ENCODE data around the gene STX10.
"Not testable (repeated sequence)": the region's sequence is repeated elsewhere in the genome, so short reads cannot be mapped to it uniquely, and the experiment has no call there.

The STX10 gene

GRCh38 chr19:13173139-13173737 is 23.1 kb upstream of the STX10 start:
- Histone ChIP-seq H3K27me3 (replicated peaks) (no peaks in the 10 kb centered on the region), H3K4me3 (ENCODE audit: low read depth, low read length) (no peak overlapping the region), H3K36me3 (replicated peaks) (no peaks in the 10 kb centered on the region), H3K27ac (no peak overlapping the region)
- in situ Hi-C loops (cut with HindIII; ENCODE audit: low pct_ligation_motif_present, low sequenced_read_pairs) = no loop called here
- no peak for TF ChIP-seq CTCF (IDR thresholded peaks at IDR 0.05; ENCODE audit: low read depth, low read length, missing control alignments)
- no peak for DNase-seq

DNA sequence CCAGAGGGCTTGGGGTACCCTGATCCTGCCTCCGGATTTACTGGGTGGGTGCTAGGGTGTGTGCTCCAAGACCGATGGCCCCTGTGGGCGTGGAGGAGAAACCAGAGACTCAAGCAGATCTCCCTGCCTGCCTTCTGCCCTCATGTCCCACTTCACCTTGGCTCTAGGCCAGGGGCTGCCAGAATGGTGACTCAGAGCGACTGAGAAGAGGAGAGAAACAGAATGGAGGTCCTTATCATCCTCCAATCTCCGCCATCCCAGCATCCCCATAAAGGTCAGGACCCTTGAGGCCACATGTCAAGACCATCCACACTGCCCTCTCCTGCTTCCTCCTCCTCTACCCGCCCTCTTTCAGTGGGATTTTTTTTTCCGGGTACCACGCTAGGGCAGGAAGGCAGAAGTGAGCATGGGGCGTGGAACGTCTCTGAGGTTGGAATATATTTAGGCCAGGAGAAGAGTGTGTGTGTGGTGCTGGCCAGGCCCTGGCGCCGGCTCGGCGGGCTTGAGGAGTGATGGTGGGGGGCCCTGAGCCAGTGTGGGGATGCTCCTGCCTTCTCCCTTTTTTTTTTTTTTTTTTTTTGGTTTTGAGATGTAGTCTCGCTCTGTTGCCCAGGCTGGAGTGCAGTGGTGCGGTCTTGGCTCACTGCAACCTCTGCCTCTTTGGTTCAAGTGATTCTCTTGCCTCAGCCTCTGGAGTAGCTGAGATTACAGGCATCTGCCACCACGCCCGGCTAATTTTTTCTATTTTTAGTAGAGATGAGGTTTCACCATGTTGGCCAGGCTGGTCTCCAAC is 22.4 kb upstream of the STX10 start:
- in situ Hi-C loops (cut with HindIII; ENCODE audit: low pct_ligation_motif_present, low sequenced_read_pairs) = no loop called here
- no peak for TF ChIP-seq CTCF (IDR thresholded peaks at IDR 0.05; ENCODE audit: low read depth, low read length, missing control alignments)
- DNase-seq = peak; percentile 84
- Histone ChIP-seq H3K27me3 (replicated peaks) (no peaks in the 10 kb centered on the region), H3K36me3 (replicated peaks) (no peaks in the 10 kb centered on the region), H3K4me3 (ENCODE audit: low read depth, low read length) (no peak overlapping the region), H3K27ac (peak overlapping the region; percentile 45)

DNA sequence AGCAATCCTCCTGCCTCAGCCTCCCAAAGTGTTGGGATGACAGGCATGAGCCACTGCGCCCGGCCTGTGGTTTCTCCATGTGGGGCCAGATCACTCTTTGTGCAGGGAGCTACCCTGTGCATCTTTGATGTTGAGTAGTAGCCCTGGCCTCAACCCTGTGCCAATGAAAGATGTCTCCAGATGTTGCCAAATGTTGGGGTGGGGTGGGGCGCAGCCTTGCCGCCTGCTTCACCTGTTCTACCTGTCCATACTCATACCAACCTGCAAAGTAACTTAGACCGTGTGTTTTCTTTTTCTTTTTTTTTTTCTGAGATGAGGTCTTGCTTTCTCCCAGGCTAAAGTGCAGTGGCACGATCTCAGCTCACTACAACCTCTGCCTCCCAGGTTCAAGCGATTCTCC is 21.0 kb upstream of the STX10 start:
- TF ChIP-seq CTCF (IDR thresholded peaks at IDR 0.05; ENCODE audit: low read depth, low read length, missing control alignments) = no peak
- DNase-seq = no peak
- Histone ChIP-seq H3K36me3 (replicated peaks) (no peaks in the 10 kb centered on the region), H3K27me3 (replicated peaks) (no peaks in the 10 kb centered on the region), H3K27ac (no peak overlapping the region), H3K4me3 (ENCODE audit: low read depth, low read length) (no peak overlapping the region)
- in situ Hi-C loops (cut with HindIII; ENCODE audit: low pct_ligation_motif_present, low sequenced_read_pairs) = no loop called here

GRCh38 chr19:13169769-13170168 is 19.6 kb upstream of the STX10 start:
- Histone ChIP-seq H3K36me3 (replicated peaks) (no peaks in the 10 kb centered on the region), H3K4me3 (ENCODE audit: low read depth, low read length) (no peak overlapping the region), H3K27ac (no peak overlapping the region), H3K27me3 (replicated peaks) (no peaks in the 10 kb centered on the region)
- in situ Hi-C loops (cut with HindIII; ENCODE audit: low pct_ligation_motif_present, low sequenced_read_pairs) = no loop called here
- DNase-seq = peak; percentile 40
- no peak for TF ChIP-seq CTCF (IDR thresholded peaks at IDR 0.05; ENCODE audit: low read depth, low read length, missing control alignments)

- in situ Hi-C loops (cut with HindIII; ENCODE audit: low pct_ligation_motif_present, low sequenced_read_pairs); H3K36me3 ChIP-seq (replicated peaks); H3K27me3 ChIP-seq (replicated peaks); H3K4me3 ChIP-seq (ENCODE audit: low read depth, low read length); DNase-seq; H3K27ac ChIP-seq: not testable (repeated sequence)
These were observed 16.0 kb upstream of the STX10 start for GRCh38 chr19:13166151-13166550.

DNA sequence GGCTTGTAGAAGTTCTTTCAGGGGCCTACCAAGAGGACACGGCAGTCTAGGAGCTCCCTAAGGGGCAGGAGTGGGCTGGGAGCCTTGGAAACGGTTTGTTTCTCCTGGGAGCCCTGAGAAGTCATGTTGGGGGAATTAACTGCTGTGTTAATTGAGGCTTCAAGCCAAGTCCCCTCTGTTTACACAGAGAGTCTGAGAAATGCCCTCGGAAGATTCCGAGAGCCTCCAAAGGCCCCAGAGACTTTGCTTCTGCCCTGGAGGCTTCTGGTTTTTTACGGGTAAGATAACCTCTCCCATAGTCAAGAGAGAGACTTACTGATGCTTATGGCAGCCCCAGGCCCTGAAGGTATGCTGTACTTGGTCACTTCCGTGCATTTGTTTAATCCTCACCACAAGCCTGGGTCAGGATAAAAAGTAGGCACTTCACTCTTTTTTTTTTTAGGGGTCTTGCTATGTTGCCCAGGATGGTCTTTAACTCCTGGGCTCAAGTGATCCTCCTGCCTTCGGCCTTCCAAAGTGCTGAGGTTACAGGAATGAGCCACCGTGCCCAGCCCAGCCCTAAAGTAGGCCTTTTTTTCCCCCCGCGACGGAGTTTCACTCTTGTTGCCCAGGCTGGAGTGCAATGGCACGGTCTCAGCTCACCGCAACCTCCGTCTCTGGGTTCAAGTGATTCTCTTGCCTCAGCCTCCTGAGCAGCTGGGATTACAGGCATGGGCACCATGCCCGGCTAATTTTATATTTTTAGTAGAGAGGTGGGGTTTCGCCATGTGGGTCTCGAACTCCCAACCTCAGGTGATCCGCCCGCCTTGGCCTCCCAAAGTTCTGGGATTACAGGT is 15.2 kb upstream of the STX10 start:
- Histone ChIP-seq H3K27ac (peak overlapping the region; percentile 72), H3K27me3 (replicated peaks) (no peaks in the 10 kb centered on the region), H3K36me3 (replicated peaks) (no peaks in the 10 kb centered on the region), H3K4me3 (ENCODE audit: low read depth, low read length) (no peak overlapping the region)
- DNase-seq = no peak
- in situ Hi-C loops (cut with HindIII; ENCODE audit: low pct_ligation_motif_present, low sequenced_read_pairs) = no loop called here
- TF ChIP-seq CTCF (IDR thresholded peaks at IDR 0.05; ENCODE audit: low read depth, low read length, missing control alignments) = no peak
